ENCODE data around the gene ELP2. TPM values are rescaled to one million over a fixed set of nuclear protein-coding genes. Genes with fewer than 3 reads are reported as not detected.

ELP2 gene
- polyA plus RNA-seq, 1 experiment, result 125 TPM

DNA sequence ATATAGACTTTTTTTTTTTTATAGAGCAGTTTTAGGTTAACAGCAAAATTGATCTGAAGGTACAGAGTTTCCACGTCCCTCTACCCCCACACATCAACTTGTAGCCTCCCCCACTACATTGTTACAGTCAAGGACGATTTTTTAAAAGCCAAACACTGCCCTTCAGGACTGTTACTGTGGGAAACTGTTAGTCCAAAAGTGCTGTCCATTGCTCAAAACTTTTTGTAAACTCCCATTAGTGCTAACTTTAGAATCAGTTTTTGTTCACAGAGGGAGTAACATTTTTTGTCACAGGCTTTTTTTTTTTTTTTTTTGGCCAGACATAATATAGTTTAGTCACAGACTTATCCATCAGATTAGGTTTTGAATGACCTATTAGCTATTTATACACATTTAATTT, 24.1 kb downstream of the ELP2 start:
- Histone ChIP-seq H3K36me3 (ENCODE audit: control insufficient read depth, insufficient read depth, low read length) (peaks cover 10% of the 10 kb centered on the region), H3K4me3 (ENCODE audit: low read depth, low read length) (no peak overlapping the region), H3K27me3 (ENCODE audit: control insufficient read depth, insufficient read depth, low read length) (no peaks in the 10 kb centered on the region)
- ChIA-PET CTCF (interaction anchor here (0.6 to 1.1 kb wide), 3 partner anchors 30 to 535 kb away, joined by 3 to 4 read pairs (median 3); no protein-coding TSS in a partner anchor), POLR2A (no interaction called here)
- no peak for DNase-seq (ENCODE audit: low read depth)
- TF ChIP-seq, protein P1, sequence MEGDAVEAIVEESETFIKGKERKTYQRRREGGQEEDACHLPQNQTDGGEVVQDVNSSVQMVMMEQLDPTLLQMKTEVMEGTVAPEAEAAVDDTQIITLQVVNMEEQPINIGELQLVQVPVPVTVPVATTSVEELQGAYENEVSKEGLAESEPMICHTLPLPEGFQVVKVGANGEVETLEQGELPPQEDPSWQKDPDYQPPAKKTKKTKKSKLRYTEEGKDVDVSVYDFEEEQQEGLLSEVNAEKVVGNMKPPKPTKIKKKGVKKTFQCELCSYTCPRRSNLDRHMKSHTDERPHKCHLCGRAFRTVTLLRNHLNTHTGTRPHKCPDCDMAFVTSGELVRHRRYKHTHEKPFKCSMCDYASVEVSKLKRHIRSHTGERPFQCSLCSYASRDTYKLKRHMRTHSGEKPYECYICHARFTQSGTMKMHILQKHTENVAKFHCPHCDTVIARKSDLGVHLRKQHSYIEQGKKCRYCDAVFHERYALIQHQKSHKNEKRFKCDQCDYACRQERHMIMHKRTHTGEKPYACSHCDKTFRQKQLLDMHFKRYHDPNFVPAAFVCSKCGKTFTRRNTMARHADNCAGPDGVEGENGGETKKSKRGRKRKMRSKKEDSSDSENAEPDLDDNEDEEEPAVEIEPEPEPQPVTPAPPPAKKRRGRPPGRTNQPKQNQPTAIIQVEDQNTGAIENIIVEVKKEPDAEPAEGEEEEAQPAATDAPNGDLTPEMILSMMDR (IDR thresholded peaks at IDR 0.05; ENCODE audit: insufficient read depth, low read depth, low read length), result no peak

DNA sequence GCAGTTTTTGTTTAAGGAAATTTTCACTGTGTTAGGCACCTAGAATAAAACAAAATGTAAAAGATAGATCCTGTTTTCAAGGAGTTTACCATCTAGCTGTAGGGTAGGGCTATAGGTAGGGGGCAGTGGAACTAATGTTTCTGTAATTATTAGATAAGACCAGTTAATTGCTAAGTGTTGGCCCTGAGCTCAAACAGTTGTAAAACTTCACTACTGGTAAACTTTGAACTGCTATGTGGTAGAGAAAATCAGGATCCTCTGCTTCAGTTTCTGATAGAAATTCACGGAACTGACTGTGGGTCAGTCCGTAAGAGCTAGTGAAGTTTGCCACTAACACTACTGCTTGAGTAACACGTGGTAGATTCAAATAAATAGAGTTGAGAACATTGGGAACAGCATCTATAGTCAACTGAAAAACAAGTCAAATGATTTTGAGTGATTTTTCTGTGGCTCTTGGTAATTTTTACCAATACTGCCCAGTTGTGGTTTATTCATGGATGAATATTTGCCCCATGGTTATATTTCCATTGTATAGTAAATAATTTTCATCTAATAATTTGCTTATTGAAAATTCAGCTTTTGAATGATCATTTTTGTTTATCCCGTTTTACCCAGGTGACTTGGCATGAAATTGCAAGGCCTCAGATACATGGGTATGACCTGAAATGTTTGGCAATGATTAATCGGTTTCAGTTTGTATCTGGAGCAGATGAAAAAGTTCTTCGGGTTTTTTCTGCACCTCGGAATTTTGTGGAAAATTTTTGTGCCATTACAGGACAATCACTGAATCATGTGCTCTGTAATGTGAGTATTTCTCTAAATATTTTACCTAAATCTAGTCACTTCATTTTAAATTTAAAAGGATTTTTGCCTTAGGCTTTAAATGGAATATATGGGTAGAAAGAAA, 26.4 kb downstream of the ELP2 start:
- CTCF ChIA-PET, result interaction anchor here (0.7 to 2.0 kb wide), 2 partner anchors 27 to 532 kb away, joined by 3 to 5 read pairs; partner anchors contain the start of gene SLC39A6
- POLR2A ChIA-PET, result no interaction called here
- H3K4me3 ChIP-seq (ENCODE audit: low read depth, low read length), result no peak overlapping the region
- TF ChIP-seq, protein P1 (IDR thresholded peaks at IDR 0.05; ENCODE audit: insufficient read depth, low read depth, low read length), result no peak
- H3K27me3 ChIP-seq (ENCODE audit: control insufficient read depth, insufficient read depth, low read length), result no peaks in the 10 kb centered on the region
- H3K36me3 ChIP-seq (ENCODE audit: control insufficient read depth, insufficient read depth, low read length), result peaks cover 13% of the 10 kb centered on the region
- no peak for DNase-seq (ENCODE audit: low read depth)

DNA sequence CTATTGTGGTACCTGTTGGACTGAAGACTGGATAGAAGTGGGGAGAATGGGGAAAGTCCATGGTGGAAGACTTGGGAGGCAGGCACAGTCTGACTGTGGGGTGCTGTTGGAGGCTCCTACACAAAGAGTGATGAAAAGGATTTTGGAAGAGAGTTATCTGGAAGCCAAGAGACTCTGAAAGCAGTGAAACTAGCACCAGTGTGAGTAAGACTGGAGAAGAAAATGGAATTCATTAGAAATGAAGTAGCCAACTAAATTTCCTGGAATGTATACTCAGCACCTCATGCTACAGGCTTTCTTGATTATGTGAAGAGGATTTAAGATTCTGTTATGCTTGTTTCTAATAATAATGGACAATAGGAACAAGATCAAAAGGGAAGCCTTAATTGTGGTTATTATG, 27.7 kb downstream of the ELP2 start:
- ChIA-PET POLR2A (no interaction called here), CTCF (no interaction called here)
- TF ChIP-seq, protein P1 (IDR thresholded peaks at IDR 0.05; ENCODE audit: insufficient read depth, low read depth, low read length), result no peak
- Histone ChIP-seq H3K36me3 (ENCODE audit: control insufficient read depth, insufficient read depth, low read length) (peaks cover 15% of the 10 kb centered on the region), H3K4me3 (ENCODE audit: low read depth, low read length) (no peak overlapping the region), H3K27me3 (ENCODE audit: control insufficient read depth, insufficient read depth, low read length) (no peaks in the 10 kb centered on the region)
- no peak for DNase-seq (ENCODE audit: low read depth)

DNA sequence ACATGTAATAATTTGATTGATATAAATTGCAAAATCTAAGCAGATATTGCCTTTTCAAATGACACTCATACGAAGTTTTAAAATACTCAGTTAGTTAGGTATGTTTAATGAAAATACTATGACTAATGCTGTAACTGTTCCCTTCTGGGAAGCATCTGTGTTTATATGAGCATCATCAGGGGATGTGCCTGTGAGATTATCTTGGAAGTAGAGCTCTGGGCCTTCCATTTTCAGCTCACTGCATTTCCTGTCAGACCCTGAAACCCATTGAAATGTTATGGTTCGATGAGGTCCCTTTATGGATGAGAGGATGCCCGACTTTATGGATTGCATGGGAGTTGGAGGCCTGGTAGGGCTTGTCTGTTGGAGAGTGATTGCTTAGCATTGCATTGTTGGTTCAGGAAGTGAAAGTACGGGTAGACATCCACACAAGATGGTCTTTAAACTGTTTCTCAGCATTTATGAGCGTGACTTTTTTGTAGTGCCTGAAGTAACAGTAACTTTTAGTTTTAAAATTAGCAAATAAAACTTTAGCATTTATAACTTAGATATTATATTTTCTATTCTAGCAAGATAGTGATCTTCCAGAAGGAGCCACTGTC, 28.7 kb downstream of the ELP2 start:
- DNase-seq (ENCODE audit: low read depth), result peak; percentile 74
- no peaks in the 10 kb centered on the region for H3K27me3 ChIP-seq (ENCODE audit: control insufficient read depth, insufficient read depth, low read length)
- peaks cover 17% of the 10 kb centered on the region for H3K36me3 ChIP-seq (ENCODE audit: control insufficient read depth, insufficient read depth, low read length)
- CTCF ChIA-PET, result interaction anchor here (0.6 to 0.7 kb wide), 2 partner anchors 30 to 91 kb away, joined by 3 read pairs; no protein-coding TSS in a partner anchor
- no peak overlapping the region for H3K4me3 ChIP-seq (ENCODE audit: low read depth, low read length)
- TF ChIP-seq, protein P1 (IDR thresholded peaks at IDR 0.05; ENCODE audit: insufficient read depth, low read depth, low read length), result no peak
- POLR2A ChIA-PET, result no interaction called here

DNA sequence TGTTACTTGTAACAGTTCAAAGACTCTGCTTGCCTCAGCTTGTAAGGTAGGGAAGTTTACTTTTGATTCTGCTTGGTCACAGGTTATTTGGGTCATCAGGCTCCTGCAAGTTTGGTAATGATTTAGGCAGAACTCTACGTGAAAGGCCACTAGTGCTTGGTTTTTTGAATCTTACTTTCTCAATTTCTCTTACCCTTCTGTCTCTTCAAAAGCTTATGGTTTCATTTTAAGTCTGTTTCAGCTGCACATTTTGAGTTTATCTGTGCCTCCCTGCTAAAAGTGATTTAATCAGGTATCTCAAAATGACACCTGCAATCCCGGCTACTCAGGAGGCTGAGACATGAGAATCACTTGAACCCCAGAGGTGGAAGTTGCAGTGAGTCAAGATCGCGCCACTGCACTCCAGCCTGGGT, 31.3 kb downstream of the ELP2 start:
- TF ChIP-seq, protein P1 (IDR thresholded peaks at IDR 0.05; ENCODE audit: insufficient read depth, low read depth, low read length), result no peak
- H3K27me3 ChIP-seq (ENCODE audit: control insufficient read depth, insufficient read depth, low read length), result no peaks in the 10 kb centered on the region
- no peak overlapping the region for H3K4me3 ChIP-seq (ENCODE audit: low read depth, low read length)
- CTCF ChIA-PET, result interaction anchor here (0.6 kb wide), 1 partner anchor 18 kb away, joined by 4 read pairs; no protein-coding TSS in a partner anchor
- H3K36me3 ChIP-seq (ENCODE audit: control insufficient read depth, insufficient read depth, low read length), result peaks cover 17% of the 10 kb centered on the region
- POLR2A ChIA-PET, result no interaction called here
- no peak for DNase-seq (ENCODE audit: low read depth)

All from BJ (cell line).